ENCODE measurements around the gene SMIM32. TPM values are rescaled to one million over a fixed set of nuclear protein-coding genes. Genes with fewer than 3 reads are reported as not detected.

The SMIM32 gene
- total and polyA plus RNA-seq, 9 of the 15 experiments (the other 6 are each of a cell fraction or from before 2014, with no cell fraction given) = not detected

DNA sequence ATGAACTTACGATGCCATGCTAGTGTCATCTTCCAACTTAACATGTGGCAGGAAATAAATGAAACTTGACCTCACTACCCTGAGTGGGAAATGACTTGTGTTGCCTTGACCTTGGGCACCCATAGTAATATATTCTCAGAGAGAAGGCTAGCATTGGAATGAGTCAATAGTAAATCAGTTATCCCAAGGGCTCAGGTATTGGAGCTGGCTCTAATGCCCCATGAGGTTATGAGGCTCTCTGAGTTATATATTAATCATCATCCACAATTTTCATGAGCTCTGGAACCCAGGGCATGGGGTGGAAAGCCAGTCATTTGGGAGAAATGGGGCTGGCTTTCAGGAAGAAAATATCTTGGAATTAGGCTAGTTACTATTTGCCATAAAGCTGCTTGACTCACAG lies 42.4 kb upstream of the SMIM32 start:
- intact Hi-C loops (cut with micrococcal nuclease) (no loop called here), in situ Hi-C loops (cut with MboI) (no loop called here)
- Histone ChIP-seq H3K4me2 (ENCODE audit: insufficient read depth, low read length) (no peak overlapping the region), H3K4me1 (replicated peaks in 1 of 2; ENCODE audit: control insufficient read depth in 2 of 2, insufficient read depth in 2 of 2, low read length in 2 of 2) (no peaks in the 10 kb centered on the region), H3K4me3 (no peak overlapping the region), H4K20me1 (replicated peaks; ENCODE audit: control insufficient read depth, insufficient read depth, low read length) (no peaks in the 10 kb centered on the region), H3K9ac (ENCODE audit: insufficient read depth in 1 of 2, low read depth in 2 of 2, low read length in 2 of 2) (no peak overlapping the region), H3K36me3 (ENCODE audit: control insufficient read depth, insufficient read depth, low read length) (no peaks in the 10 kb centered on the region), H3K79me2 (ENCODE audit: control insufficient read depth, insufficient read depth, low read length) (no peaks in the 10 kb centered on the region), H3K9me3 (replicated peaks; ENCODE audit: control insufficient read depth, insufficient read depth, low read depth, low read length) (no peaks in the 10 kb centered on the region), H3K27me3 (ENCODE audit: control insufficient read depth in 2 of 2, insufficient read depth in 2 of 2, low read length in 2 of 2) (peaks cover 0 to 3% of the 10 kb centered on the region in 2 experiments; a peak in 3 of 5 replicates), H3K27ac (ENCODE audit: extremely low read depth, low read depth, low read length) (no peak overlapping the region), H2AFZ (ENCODE audit: low read depth, low read length) (no peak overlapping the region), H3K9me1 (ENCODE audit: control insufficient read depth, insufficient read depth, low read length) (no peaks in the 10 kb centered on the region)
- ChIA-PET POLR2A (no interaction called here), CTCF (ENCODE audit: low intra/inter-chr PET ratio) (no interaction called here)
- WGBS (ENCODE audit: insufficient coverage, low coverage, missing lambda C conversion rate) = 0% methylated on average over 1 of the region's 1 CpG
- ATAC-seq (no peak), DNase-seq (ENCODE audit: extremely low read depth in 1 of 4, low spot score in 3 of 4) (no peak), FAIRE-seq (no peak)
- no TSS peak for BruUV-seq (replicated peaks)
- TF ChIP-seq STAG1 (CRISPR knock-in tag; IDR thresholded peaks at IDR 0.05; ENCODE audit: borderline replicate concordance) (no peak), TRIM24 (IDR thresholded peaks at IDR 0.05) (no peak), TCFL5 (CRISPR knock-in tag; conservative IDR thresholded peaks at IDR 0.05) (no peak), CCAR2 (IDR thresholded peaks at IDR 0.05; ENCODE audit: low read depth, low read length) (no peak), BDP1 (IDR thresholded peaks at IDR 0.05; ENCODE audit: insufficient read depth, insufficient read length) (no peak), CBFA2T3 (IDR thresholded peaks at IDR 0.05) (no peak), BCL6 (CRISPR knock-in tag; IDR thresholded peaks at IDR 0.05) (no peak), E2F6 (IDR thresholded peaks at IDR 0.05; ENCODE audit: borderline replicate concordance in 1 of 2, extremely low read depth in 1 of 2, insufficient read depth in 1 of 2, insufficient read length in 1 of 2, low read depth in 1 of 2, low read length in 1 of 2, poor library complexity in 1 of 2, severe bottlenecking in 1 of 2) (no peak), MCM7 (IDR thresholded peaks at IDR 0.05) (no peak), SMAD2 (IDR thresholded peaks at IDR 0.05; ENCODE audit: low read depth, low read length) (no peak), ATF7 (IDR thresholded peaks at IDR 0.05) (no peak), TFE3 (CRISPR knock-in tag; IDR thresholded peaks at IDR 0.05) (no peak), NFE2L1 (tag; IDR thresholded peaks at IDR 0.05; ENCODE audit: borderline replicate concordance, low read depth) (no peak), ZNF3 (CRISPR knock-in tag; IDR thresholded peaks at IDR 0.05) (no peak)
- TF ChIP-seq, protein P1, sequence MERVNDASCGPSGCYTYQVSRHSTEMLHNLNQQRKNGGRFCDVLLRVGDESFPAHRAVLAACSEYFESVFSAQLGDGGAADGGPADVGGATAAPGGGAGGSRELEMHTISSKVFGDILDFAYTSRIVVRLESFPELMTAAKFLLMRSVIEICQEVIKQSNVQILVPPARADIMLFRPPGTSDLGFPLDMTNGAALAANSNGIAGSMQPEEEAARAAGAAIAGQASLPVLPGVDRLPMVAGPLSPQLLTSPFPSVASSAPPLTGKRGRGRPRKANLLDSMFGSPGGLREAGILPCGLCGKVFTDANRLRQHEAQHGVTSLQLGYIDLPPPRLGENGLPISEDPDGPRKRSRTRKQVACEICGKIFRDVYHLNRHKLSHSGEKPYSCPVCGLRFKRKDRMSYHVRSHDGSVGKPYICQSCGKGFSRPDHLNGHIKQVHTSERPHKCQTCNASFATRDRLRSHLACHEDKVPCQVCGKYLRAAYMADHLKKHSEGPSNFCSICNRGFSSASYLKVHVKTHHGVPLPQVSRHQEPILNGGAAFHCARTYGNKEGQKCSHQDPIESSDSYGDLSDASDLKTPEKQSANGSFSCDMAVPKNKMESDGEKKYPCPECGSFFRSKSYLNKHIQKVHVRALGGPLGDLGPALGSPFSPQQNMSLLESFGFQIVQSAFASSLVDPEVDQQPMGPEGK (CRISPR knock-in tag; IDR thresholded peaks at IDR 0.05; ENCODE audit: borderline replicate concordance) = no peak
- TF ChIP-seq, protein P2, sequence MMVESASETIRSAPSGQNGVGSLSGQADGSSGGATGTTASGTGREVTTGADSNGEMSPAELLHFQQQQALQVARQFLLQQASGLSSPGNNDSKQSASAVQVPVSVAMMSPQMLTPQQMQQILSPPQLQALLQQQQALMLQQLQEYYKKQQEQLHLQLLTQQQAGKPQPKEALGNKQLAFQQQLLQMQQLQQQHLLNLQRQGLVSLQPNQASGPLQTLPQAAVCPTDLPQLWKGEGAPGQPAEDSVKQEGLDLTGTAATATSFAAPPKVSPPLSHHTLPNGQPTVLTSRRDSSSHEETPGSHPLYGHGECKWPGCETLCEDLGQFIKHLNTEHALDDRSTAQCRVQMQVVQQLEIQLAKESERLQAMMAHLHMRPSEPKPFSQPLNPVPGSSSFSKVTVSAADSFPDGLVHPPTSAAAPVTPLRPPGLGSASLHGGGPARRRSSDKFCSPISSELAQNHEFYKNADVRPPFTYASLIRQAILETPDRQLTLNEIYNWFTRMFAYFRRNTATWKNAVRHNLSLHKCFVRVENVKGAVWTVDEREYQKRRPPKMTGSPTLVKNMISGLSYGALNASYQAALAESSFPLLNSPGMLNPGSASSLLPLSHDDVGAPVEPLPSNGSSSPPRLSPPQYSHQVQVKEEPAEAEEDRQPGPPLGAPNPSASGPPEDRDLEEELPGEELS (CRISPR knock-in tag; IDR thresholded peaks at IDR 0.05; ENCODE audit: borderline replicate concordance) = no peak

All from K562 (cell line).